ENCODE results near the gene IL24. TPM values are rescaled to one million over a fixed set of nuclear protein-coding genes. Genes with fewer than 3 reads are reported as not detected.
A peak's percentile ranks its signal among the peaks of the same experiment; 100 is the strongest.

Gene IL24
- total and polyA plus RNA-seq, 3 donors from 2014 or later, result not detected

- TF ChIP-seq POLR2A (IDR thresholded peaks at IDR 0.05), result no peak
- no peak for TF ChIP-seq CTCF (IDR thresholded peaks at IDR 0.05)
- intact Hi-C loops (cut with DNase I; ENCODE audit: low total_unique reads), result no loop called here
- DNase-seq, result no peak
- 70 to 81% methylated on average over 1 of the region's 1 CpG for WGBS, 2 donors
- no peaks in the 10 kb centered on the region for H3K9me3 ChIP-seq
- H3K4me3 ChIP-seq, result no peak overlapping the region
- no peaks in the 10 kb centered on the region for H3K4me1 ChIP-seq
- no peak overlapping the region for H3K27ac ChIP-seq
- H3K36me3 ChIP-seq (ENCODE audit: low read depth, missing control alignments), result no peaks in the 10 kb centered on the region
- H3K27me3 ChIP-seq, result no peaks in the 10 kb centered on the region
These were observed 34.0 kb upstream of the IL24 start for GRCh38 chr1:206863266-206863665.

GRCh38 chr1:206864939-206865671 lies 32.1 kb upstream of the IL24 start, which contains the start of gene IL20:
Gene IL20 (plus strand): TSS chr1:206865623. CDS start chr1:206865853, 230 bp downstream.
- H3K27ac ChIP-seq, result no peak within 1 kb of the TSS
- no peak within 1 kb of the TSS for H3K4me3 ChIP-seq
- WGBS, 2 donors, result 44 to 61% methylated on average over 19 of the region's 19 CpGs
- H3K9me3 ChIP-seq, result no peaks in the 10 kb centered on the region
- no peak for TF ChIP-seq POLR2A (IDR thresholded peaks at IDR 0.05)
- peak; percentile 43 to 74 (median 50) for TF ChIP-seq CTCF (IDR thresholded peaks at IDR 0.05)
- DNase-seq, result peak; percentile 89
- no peaks in the 10 kb centered on the region for H3K36me3 ChIP-seq (ENCODE audit: low read depth, missing control alignments)
- no peaks in the 10 kb centered on the region for H3K4me1 ChIP-seq
- H3K27me3 ChIP-seq, result no peaks in the 10 kb centered on the region
- intact Hi-C loops (cut with DNase I; ENCODE audit: low total_unique reads), result no loop called here

- intact Hi-C loops (cut with DNase I; ENCODE audit: low total_unique reads), result no loop called here
- 16 to 26% methylated on average over 2 of the region's 2 CpGs for WGBS, 2 donors
These were observed 31.2 kb upstream of the IL24 start for GRCh38 chr1:206866062-206866461.

GRCh38 chr1:206867239-206867638 lies 30.0 kb upstream of the IL24 start:
- Histone ChIP-seq H3K27me3 (no peaks in the 10 kb centered on the region), H3K4me3 (no peak overlapping the region), H3K9me3 (no peaks in the 10 kb centered on the region), H3K36me3 (ENCODE audit: low read depth, missing control alignments) (no peaks in the 10 kb centered on the region), H3K27ac (no peak overlapping the region), H3K4me1 (no peaks in the 10 kb centered on the region)
- 97 to 100% methylated on average over 1 of the region's 1 CpG for WGBS, 2 donors
- no peak for DNase-seq
- intact Hi-C loops (cut with DNase I; ENCODE audit: low total_unique reads), result no loop called here
- TF ChIP-seq CTCF (IDR thresholded peaks at IDR 0.05) (no peak), POLR2A (IDR thresholded peaks at IDR 0.05) (no peak)

More at GRCh38 chr1:206866062-206866461, 31.2 kb upstream of the IL24 start:
- H3K27ac ChIP-seq, result no peak overlapping the region
- no peaks in the 10 kb centered on the region for H3K4me1 ChIP-seq
- TF ChIP-seq CTCF (IDR thresholded peaks at IDR 0.05), result no peak
- TF ChIP-seq POLR2A (IDR thresholded peaks at IDR 0.05), result no peak
- no peaks in the 10 kb centered on the region for H3K9me3 ChIP-seq
- H3K4me3 ChIP-seq, result no peak overlapping the region
- no peaks in the 10 kb centered on the region for H3K27me3 ChIP-seq
- H3K36me3 ChIP-seq (ENCODE audit: low read depth, missing control alignments), result no peaks in the 10 kb centered on the region
- no peak for DNase-seq

GRCh38 chr1:206867716-206868115 lies 29.5 kb upstream of the IL24 start:
- TF ChIP-seq CTCF (IDR thresholded peaks at IDR 0.05) (no peak), POLR2A (IDR thresholded peaks at IDR 0.05) (no peak)
- Histone ChIP-seq H3K9me3 (no peaks in the 10 kb centered on the region), H3K27me3 (no peaks in the 10 kb centered on the region), H3K4me3 (no peak overlapping the region), H3K36me3 (ENCODE audit: low read depth, missing control alignments) (no peaks in the 10 kb centered on the region), H3K4me1 (no peaks in the 10 kb centered on the region), H3K27ac (no peak overlapping the region)
- no peak for DNase-seq
- intact Hi-C loops (cut with DNase I; ENCODE audit: low total_unique reads), result no loop called here

Data from testis (tissue), 3 donors.